Sciatic nerve (tissue), 2 donors: Measurements from ENCODE around the gene ABCF1. TPM values are rescaled to one million over a fixed set of nuclear protein-coding genes. Genes with fewer than 3 reads are reported as not detected.

ENCODE experiments used
- ATAC-seq: fragments of 200-7000 bp; cut with Tn5 transposase; one replicate; pipeline ENCODE4 v1.9.1; 2020; ENCODE audit warnings: mild to moderate bottlenecking, moderate library complexity
- DNase-seq: peaks from one replicate; pipeline ENCODE4 v3.0.0-alpha.2; 2020; ENCODE audit warnings: low spot score
- intact Hi-C: fragments of 100-400 bp; cut with DNase I; formaldehyde crosslinking; loops from one replicate; pipeline ENCODE4 v1.14.2; 2022
- microRNA-seq: library from miRNA; unstranded; fragments of <30 nt; microRNA quantifications from one replicate; pipeline ENCODE4 v1.2.0, GENCODE V29; 2020
- total RNA-seq: library from RNA; stranded (reverse); fragmentation: NEBNext Ultra II Directional; extraction: Animal tissue kit (Norgen Biotek cat#: 25700); gene quantifications from one replicate; pipeline ENCODE4 v1.2.1, GENCODE V29; 2021
- donor health status: DM: no; HTN: no; CAD: no.
- donor health status: DM: no; HTN: no; CAD: no.

ABCF1 gene
- total RNA-seq, 1 donor from 2014 or later = 39.1 TPM

- no peak for DNase-seq
- ATAC-seq = peak; percentile 0
- intact Hi-C loops = no loop called here
Observed at GRCh38 chr6:30615958-30616810, 44.9 kb downstream of the ABCF1 start.

DNA sequence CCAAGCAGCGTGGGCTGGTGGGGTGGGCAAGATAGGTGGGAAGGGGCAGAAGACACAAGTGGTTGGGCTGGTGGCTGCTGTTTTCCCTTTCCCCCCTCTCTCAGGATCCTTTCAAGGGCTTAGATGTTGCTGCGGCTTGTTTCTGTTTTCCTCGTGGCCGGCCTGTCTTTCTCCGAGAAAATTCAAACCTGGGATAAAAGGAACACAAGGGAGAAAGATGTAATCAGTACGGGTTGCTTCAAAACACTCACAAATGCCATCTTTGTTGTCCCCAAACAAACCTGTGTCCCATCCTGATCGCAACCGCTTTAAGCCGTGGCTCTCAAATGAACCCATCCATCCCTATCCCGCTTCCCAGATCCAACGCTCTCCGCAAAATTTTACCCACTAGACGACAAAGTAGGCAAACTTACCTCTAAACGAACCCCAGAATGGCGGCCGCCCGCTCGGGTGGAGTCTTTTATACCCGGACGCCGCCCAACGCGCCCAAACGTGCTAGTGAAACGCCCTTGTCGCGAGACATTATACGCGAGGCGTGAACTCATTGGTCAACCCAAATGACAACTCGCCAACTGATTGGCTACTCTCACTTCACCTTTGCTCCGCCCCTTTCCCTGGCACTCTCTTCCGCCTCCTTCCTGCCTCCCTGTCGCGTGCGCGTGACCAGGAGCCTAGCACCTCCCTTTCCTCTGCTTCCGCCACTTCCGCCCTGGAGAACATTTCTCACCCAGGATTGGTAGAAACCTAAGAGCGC lies 45.7 kb downstream of the ABCF1 start, which contains the start of gene PPP1R10:
PPP1R10 (minus strand) TSS at position 433 of the 754 bp plus-strand sequence. CDS start 7,299 bp downstream, outside the sequence.
- intact Hi-C loops = no loop called here
- peak; percentile 95 for ATAC-seq
- DNase-seq = peak; percentile 99

DNA sequence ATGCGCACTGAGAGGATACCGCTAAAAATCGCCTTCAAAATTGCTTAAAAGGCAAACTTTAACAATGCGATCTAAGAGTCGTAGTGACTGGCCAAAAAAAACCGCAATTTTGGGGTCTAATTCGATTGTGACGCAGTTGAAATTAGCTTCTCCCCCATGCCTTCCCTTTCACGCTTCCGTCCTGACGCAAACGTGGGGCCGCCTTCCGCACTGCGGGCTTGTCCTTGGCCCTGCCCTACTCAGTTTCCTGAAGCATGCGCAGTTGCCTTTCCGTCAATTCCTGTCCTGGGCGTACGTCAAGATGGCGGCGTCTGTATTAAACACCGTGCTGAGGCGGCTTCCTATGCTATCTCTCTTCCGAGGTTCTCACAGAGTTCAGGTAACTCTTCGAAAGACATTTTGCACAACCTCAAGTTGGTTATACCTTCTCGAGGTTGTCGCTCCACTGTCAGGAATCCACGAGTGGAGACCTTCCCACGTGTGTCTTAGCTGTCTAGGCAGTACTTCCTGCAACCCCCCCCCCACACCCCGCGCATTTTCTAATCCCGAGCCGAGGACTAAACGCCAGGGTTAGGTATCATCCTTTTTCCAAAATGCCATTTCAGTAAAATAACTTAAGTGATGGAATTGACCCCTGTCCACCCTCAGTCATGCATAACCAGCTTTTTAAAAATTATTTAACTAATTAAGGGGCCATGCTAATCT lies 46.5 kb downstream of the ABCF1 start, which contains the start of gene MRPS18B:
MRPS18B (plus strand) TSS at position 276 of the 705 bp plus-strand sequence; CDS start at position 302, 26 bp downstream.
- ATAC-seq (peak; percentile 92), DNase-seq (peak; percentile 99)
- intact Hi-C loops = no loop called here

- no peak for ATAC-seq
- intact Hi-C loops = no loop called here
- DNase-seq = no peak
Observed at GRCh38 chr6:30618270-30618797, 47.1 kb downstream of the ABCF1 start.

DNA sequence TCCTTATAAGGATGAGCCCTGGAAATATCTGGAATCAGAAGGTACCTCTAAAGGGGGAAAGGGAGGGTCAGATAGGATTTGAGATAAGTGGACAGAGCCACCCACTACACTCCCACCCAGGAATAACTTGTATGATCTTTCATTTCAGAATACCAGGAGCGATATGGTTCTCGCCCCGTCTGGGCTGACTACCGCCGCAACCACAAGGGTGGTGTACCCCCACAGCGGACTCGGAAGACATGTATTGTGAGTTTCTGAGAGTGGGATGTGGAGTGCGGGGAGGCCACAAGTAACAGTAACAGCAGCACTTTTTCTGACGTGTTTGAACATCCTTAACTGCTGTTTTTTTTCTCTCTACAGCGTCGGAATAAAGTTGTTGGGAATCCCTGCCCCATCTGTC lies 48.3 kb downstream of the ABCF1 start:
- no peak for DNase-seq
- intact Hi-C loops = no loop called here
- no peak for ATAC-seq

DNA sequence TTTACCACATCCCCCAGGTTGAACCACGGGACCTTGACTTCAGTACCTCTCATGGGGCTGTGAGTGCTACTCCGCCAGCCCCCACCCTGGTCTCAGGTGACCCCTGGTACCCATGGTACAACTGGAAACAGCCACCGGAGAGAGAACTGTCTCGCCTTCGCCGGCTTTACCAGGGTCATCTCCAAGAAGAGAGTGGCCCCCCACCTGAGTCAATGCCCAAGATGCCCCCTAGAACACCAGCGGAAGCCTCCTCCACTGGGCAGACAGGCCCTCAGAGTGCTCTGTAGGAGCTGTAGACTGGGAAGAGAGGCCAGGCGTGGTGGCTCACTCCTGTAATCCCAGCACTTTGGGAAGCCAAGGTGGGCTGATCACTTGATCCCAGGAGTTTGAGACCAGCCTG lies 54.3 kb downstream of the ABCF1 start:
- ATAC-seq = no peak
- intact Hi-C loops = no loop called here
- no peak for DNase-seq

DNA sequence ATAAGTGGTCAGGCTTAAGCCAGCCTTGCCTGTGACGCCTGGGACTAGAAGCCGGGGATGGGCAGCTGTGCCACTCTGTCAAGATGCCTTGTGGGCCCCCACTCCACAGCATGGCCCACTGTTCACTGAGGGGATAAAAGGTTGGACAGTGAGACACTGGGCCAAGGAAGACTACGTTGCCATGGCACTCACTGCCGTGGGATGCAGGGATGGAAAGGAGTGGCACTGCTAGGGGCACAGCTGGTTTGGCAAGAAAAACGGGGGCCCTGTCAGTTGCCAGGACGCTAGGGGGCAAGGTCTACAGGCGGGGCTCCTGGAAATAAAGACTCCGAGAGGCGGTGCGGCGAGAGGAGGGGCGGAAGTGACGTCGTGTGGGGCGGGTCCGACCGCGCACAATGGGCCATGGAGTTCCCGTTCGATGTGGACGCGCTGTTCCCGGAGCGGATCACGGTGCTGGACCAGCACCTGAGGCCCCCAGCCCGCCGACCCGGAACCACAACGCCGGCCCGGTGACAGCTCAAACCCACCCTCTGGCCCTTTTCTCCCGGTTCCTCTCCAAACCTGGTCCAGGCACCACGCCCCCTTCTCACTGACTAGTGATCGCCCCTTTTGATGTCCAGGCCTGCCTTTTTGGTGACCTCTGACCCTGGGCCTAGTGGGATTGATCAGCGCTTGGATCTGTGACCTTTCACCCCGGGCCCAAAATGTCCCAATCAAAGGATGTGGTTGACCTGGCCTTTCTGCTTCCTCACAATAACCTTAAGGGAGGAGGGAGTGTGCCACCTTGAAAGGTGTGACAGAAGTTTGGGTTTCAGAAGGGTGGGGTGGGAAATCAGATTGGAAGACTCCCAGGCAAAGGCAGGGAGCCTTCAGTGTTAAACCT lies 55.5 kb downstream of the ABCF1 start, which contains the start of gene ATAT1:
ATAT1 (plus strand) TSS at position 391 of the 883 bp plus-strand sequence.
- DNase-seq = peak; percentile 93
- ATAC-seq = peak; percentile 98
- intact Hi-C loops = no loop called here

GRCh38 chr6:30635834-30636233 lies 64.6 kb downstream of the ABCF1 start:
- ATAC-seq (no peak), DNase-seq (no peak)
- intact Hi-C loops = no loop called here

- intact Hi-C loops = no loop called here
- ATAC-seq (no peak), DNase-seq (no peak)
Observed at GRCh38 chr6:30640481-30640880, 69.2 kb downstream of the ABCF1 start.

- DNase-seq (no peak), ATAC-seq (no peak)
- intact Hi-C loops = no loop called here
Observed at GRCh38 chr6:30641048-30641447, 69.8 kb downstream of the ABCF1 start.

Small RNAs within 50 kb of the gene (microRNA-seq; reads per million reads assigned to microRNA genes)
- gene MIR877 = 23.2 reads per million, percentile 35 among the genes with 10 or more reads in this experiment

Other genes starting within 250 kb of the ABCF1 start
- gene TRIM39, start 244.5 kb upstream of the ABCF1 start, total RNA-seq = 18.0 TPM
- 36.7 TPM for gene RPP21, start 226.3 kb upstream of the ABCF1 start, total RNA-seq
- gene HLA-E, start 81.9 kb upstream of the ABCF1 start, total RNA-seq = 546 TPM
- 63.3 TPM for gene GNL1, start 15.0 kb upstream of the ABCF1 start, total RNA-seq
- gene PRR3, start 14.1 kb upstream of the ABCF1 start, total RNA-seq = 10.9 TPM
- gene PPP1R10, start 45.8 kb downstream of the ABCF1 start, total RNA-seq = 76.9 TPM
- gene MRPS18B, start 46.4 kb downstream of the ABCF1 start, total RNA-seq = 33.7 TPM
- 14.8 TPM for gene ATAT1, start 55.4 kb downstream of the ABCF1 start, total RNA-seq
- 17.0 TPM for gene C6orf136, start 75.7 kb downstream of the ABCF1 start, total RNA-seq
- gene DHX16, start 101.6 kb downstream of the ABCF1 start, total RNA-seq = 25.2 TPM
- 93.0 TPM for gene PPP1R18, start 115.2 kb downstream of the ABCF1 start, total RNA-seq
- 11.0 TPM for gene NRM, start 119.5 kb downstream of the ABCF1 start, total RNA-seq
- gene MDC1, start 145.8 kb downstream of the ABCF1 start, total RNA-seq = 43.2 TPM
- 292 TPM for gene TUBB, start 148.9 kb downstream of the ABCF1 start, total RNA-seq
- gene FLOT1, start 171.2 kb downstream of the ABCF1 start, total RNA-seq = 172 TPM
- 40.7 TPM for gene IER3, start 173.1 kb downstream of the ABCF1 start, total RNA-seq